Neural crest cell (in vitro differentiated cells): ENCODE results near the gene ZNF276. TPM values are rescaled to one million over a fixed set of nuclear protein-coding genes. Genes with fewer than 3 reads are reported as not detected.

ENCODE experiments used
- DNase-seq: peaks from one replicate; pipeline ENCODE4 v3.0.0; 2021; ENCODE audit warnings: low read depth, mixed read lengths, low spot score
- H3K27ac Mint-ChIP-seq: one replicate; pipeline ENCODE4 v1.8.0; 2021; ENCODE audit warnings: mild to moderate bottlenecking, mixed read lengths; ENCODE audit not compliant: unreplicated experiment
- H3K27me3 Mint-ChIP-seq: 2 replicates; pipeline ENCODE4 v1.8.0; 2021; ENCODE audit warnings: low read depth, mild to moderate bottlenecking, mixed read lengths
- H3K36me3 Mint-ChIP-seq: 2 replicates; pipeline ENCODE4 v1.8.0; 2021; ENCODE audit warnings: low read depth, mild to moderate bottlenecking, mixed read lengths
- H3K4me1 Mint-ChIP-seq: 2 replicates; pipeline ENCODE4 v1.8.0; 2021; ENCODE audit warnings: mixed read lengths
- H3K4me3 Mint-ChIP-seq: one replicate; pipeline ENCODE4 v1.8.0; 2021; ENCODE audit warnings: mild to moderate bottlenecking, mixed read lengths
- H3K9me3 Mint-ChIP-seq: 2 replicates; pipeline ENCODE4 v1.8.0; 2021; ENCODE audit warnings: mixed read lengths
- CTCF ChIP-seq: fragments of 200-600 bp; sonication (generic); conservative IDR thresholded peaks from 2 replicates; pipeline ENCODE4 v1.5.0; 2021; ENCODE audit warnings: antibody characterized with exemption, mild to moderate bottlenecking
- total RNA-seq: library from RNA; stranded (reverse); gene quantifications from 2 replicates; pipeline ENCODE4 v1.2.1, GENCODE V29; 2021

Gene ZNF276
- total RNA-seq, 1 donor from 2014 or later: 32.9 TPM

- no peak for DNase-seq
- H3K9me3 Mint-ChIP-seq: no peaks in the 10 kb centered on the region
- peak overlapping the region; percentile 27 for H3K27ac Mint-ChIP-seq
- H3K36me3 Mint-ChIP-seq: peaks cover 10% of the 10 kb centered on the region
- no peaks in the 10 kb centered on the region for H3K4me1 Mint-ChIP-seq
- no peak overlapping the region for H3K4me3 Mint-ChIP-seq
- TF ChIP-seq CTCF: no peak
- H3K27me3 Mint-ChIP-seq: no peaks in the 10 kb centered on the region
Measured at GRCh38 chr16:89759746-89760340, 38.5 kb downstream of the ZNF276 start.

GRCh38 chr16:89761304-89761922 lies 40.1 kb downstream of the ZNF276 start:
- H3K27ac Mint-ChIP-seq: no peak overlapping the region
- H3K36me3 Mint-ChIP-seq: peaks cover 7% of the 10 kb centered on the region
- no peak for TF ChIP-seq CTCF
- no peak for DNase-seq
- H3K9me3 Mint-ChIP-seq: no peaks in the 10 kb centered on the region
- no peaks in the 10 kb centered on the region for H3K4me1 Mint-ChIP-seq
- H3K4me3 Mint-ChIP-seq: no peak overlapping the region
- no peaks in the 10 kb centered on the region for H3K27me3 Mint-ChIP-seq

GRCh38 chr16:89764711-89765201 lies 43.4 kb downstream of the ZNF276 start:
- H3K9me3 Mint-ChIP-seq: no peaks in the 10 kb centered on the region
- peak overlapping the region; percentile 50 for H3K27ac Mint-ChIP-seq
- no peaks in the 10 kb centered on the region for H3K27me3 Mint-ChIP-seq
- H3K4me1 Mint-ChIP-seq: no peaks in the 10 kb centered on the region
- no peak for TF ChIP-seq CTCF
- H3K36me3 Mint-ChIP-seq: peaks cover 6% of the 10 kb centered on the region
- no peak overlapping the region for H3K4me3 Mint-ChIP-seq
- DNase-seq: no peak

GRCh38 chr16:89765292-89765830 lies 44.0 kb downstream of the ZNF276 start:
- Mint-ChIP-seq H3K4me3 (no peak overlapping the region), H3K36me3 (peaks cover 6% of the 10 kb centered on the region), H3K4me1 (no peaks in the 10 kb centered on the region), H3K27me3 (no peaks in the 10 kb centered on the region), H3K27ac (no peak overlapping the region), H3K9me3 (no peaks in the 10 kb centered on the region)
- no peak for TF ChIP-seq CTCF
- no peak for DNase-seq

- TF ChIP-seq CTCF: no peak
- Mint-ChIP-seq H3K4me1 (no peaks in the 10 kb centered on the region), H3K9me3 (no peaks in the 10 kb centered on the region), H3K27ac (peak overlapping the region; percentile 19), H3K27me3 (no peaks in the 10 kb centered on the region), H3K4me3 (no peak overlapping the region), H3K36me3 (peaks cover 10% of the 10 kb centered on the region)
- no peak for DNase-seq
Measured at GRCh38 chr16:89770367-89770766, 49.0 kb downstream of the ZNF276 start.
